Breast epithelium (tissue), 3 donors: ENCODE results near the gene GNL3.

Experiments used
- CTCF ChIP-seq, 3 donors: fragments of 450-650 bp; IDR thresholded peaks; one replicate each; pipeline ENCODE4 v1.5.1; 2016 to 2017; ENCODE audit warnings: antibody characterized with exemption in 3 of 3, mild to moderate bottlenecking in 3 of 3, moderate library complexity in 3 of 3
- POLR2A ChIP-seq: fragments of 450-650 bp; IDR thresholded peaks from one replicate; pipeline ENCODE4 v1.6.1; 2016; ENCODE audit warnings: antibody characterized with exemption, mild to moderate bottlenecking, moderate library complexity
- POLR2AphosphoS5 ChIP-seq, 3 donors: sonication (generic); formaldehyde crosslinking; IDR thresholded peaks; one replicate each; pipeline ENCODE4 v1.6.1; 2017; ENCODE audit warnings: antibody characterized with exemption in 3 of 3

- no peak for TF ChIP-seq CTCF (IDR thresholded peaks at IDR 0.05)
- no peak for TF ChIP-seq POLR2A
- no peak for TF ChIP-seq POLR2AphosphoS5 (IDR thresholded peaks at IDR 0.05)
Measured at GRCh38 chr3:52688266-52688665, 2.4 kb downstream of the GNL3 start.
